Loucy (cell line): Measurements from ENCODE around the gene SLC4A5.

ENCODE experiments used
- EZH2phosphoT487 ChIP-seq: fragments of 200-600 bp; IDR thresholded peaks from 2 replicates; pipeline ENCODE4 v1.6.1; 2018; ENCODE audit warnings: antibody characterized with exemption, mild to moderate bottlenecking, moderate library complexity, borderline replicate concordance
- TF ChIP-seq, protein P1 (sequence below): fragments of 200-600 bp; sonication (generic); conservative IDR thresholded peaks from 2 replicates; pipeline ENCODE4 v1.5.1; 2014; ENCODE audit warnings: mild to moderate bottlenecking, antibody characterized with exemption, low read length

DNA sequence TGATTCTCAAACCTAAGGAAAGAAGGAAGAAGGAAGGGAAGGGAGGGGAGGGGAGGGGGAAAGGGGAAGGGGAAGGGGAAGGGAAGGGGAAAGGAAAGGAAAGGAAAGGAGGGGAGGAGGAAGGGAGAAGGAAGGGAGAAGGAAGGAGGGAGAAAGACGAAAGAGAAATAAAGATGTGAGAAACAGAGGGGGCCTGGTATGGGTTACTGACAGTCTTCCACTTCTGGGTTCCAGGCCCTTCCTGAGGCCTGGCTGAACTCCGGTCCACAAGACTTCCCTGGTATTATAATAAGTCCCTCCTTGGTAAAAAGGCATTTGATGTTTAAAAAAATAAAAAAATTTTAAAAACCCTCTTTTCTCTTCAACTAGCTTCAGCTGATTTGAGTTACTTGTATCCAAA, 17.4 kb downstream of the SLC4A5 start:
- TF ChIP-seq, protein P1, sequence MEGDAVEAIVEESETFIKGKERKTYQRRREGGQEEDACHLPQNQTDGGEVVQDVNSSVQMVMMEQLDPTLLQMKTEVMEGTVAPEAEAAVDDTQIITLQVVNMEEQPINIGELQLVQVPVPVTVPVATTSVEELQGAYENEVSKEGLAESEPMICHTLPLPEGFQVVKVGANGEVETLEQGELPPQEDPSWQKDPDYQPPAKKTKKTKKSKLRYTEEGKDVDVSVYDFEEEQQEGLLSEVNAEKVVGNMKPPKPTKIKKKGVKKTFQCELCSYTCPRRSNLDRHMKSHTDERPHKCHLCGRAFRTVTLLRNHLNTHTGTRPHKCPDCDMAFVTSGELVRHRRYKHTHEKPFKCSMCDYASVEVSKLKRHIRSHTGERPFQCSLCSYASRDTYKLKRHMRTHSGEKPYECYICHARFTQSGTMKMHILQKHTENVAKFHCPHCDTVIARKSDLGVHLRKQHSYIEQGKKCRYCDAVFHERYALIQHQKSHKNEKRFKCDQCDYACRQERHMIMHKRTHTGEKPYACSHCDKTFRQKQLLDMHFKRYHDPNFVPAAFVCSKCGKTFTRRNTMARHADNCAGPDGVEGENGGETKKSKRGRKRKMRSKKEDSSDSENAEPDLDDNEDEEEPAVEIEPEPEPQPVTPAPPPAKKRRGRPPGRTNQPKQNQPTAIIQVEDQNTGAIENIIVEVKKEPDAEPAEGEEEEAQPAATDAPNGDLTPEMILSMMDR: no peak
- no peak for TF ChIP-seq EZH2phosphoT487
